Stimulated activated naive CD4-positive, alpha-beta T cell treated with Interleukin-2 at 50 U/mL for 16 hours (primary cell): ENCODE results near the gene RASSF5.

ENCODE experiments used
- DNase-seq: peaks from one replicate; lab custom pipeline; 2025; lab: John Stamatoyannopoulos, UW

Gene RASSF5

DNA sequence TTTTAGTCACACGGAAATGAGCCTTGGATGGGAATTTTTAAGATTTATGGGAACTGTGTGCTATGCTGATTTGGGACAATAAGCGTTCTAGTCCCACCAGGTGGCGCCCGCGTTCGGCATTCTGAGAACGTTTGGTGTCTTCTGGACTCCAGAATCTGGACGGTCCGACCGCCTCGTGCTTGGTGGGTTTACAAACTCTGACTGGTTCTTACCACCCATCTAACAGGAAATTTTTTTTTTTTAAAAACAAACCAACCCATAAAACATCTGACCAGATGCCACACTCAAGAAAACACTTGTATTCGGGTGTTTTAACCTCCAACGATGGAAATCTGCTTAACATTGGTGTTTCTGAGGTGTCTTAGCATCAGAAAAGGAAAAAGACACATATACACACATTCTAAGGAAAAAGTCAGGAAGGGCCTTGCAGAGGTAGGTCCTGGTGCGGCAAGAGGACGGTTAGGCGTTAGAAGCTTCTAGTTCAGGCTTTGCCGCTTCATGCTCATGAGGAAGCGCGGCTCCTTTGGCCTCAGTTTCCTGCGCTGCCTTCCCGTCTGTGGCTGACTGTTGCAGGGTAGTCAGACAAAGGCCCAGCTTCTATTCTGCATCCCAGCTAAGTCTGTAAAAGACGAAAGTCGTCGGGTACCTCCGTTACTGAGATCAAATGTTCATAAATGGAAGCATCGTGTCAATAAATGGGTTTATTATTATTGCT, 127.2 kb downstream of the RASSF5 start:
- DNase-seq: peak; percentile 74

DNA sequence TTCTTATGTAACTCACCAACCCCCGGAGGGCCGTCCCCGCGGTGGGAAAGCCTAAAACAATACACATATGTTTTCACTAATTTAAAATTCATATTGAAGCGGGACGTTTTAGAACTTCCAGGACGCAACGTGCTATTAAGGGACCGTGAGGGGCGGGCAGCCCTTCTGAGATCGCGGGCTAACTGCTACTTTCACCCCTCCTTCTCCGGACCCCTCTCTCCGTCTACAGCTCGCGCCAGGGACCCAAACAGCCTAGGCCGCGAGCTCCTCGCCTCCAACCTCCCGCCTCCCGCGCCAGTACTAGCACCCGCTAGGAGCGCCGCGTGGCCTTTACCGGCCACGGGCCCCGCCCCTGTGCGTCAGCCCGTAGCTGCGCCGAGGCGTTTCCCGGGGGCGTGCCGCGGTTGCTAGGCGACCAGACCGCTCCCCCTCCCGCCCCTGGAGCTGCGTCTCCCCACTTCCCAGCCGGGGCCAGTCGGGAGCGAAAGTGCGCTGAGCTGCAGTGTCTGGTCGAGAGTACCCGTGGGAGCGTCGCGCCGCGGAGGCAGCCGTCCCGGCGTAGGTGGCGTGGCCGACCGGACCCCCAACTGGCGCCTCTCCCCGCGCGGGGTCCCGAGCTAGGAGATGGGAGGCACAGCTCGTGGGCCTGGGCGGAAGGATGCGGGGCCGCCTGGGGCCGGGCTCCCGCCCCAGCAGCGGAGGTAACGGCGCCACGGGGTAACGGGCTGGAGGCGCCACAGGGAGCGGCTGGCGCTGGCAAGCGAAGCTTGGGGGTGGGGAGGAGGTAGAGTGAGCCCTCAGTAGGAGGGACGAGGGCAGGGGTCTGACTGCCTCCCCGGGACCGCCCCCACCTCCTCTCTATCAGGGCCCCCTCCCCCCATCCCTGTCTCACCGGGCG, 128.0 kb downstream of the RASSF5 start, which contains the start of gene DYRK3:
Gene DYRK3, plus strand, starts transcription at position 457 of the 898 bp plus-strand sequence. Its CDS starts 168 bp downstream, at position 625.
- peak; percentile 89 for DNase-seq

DNA sequence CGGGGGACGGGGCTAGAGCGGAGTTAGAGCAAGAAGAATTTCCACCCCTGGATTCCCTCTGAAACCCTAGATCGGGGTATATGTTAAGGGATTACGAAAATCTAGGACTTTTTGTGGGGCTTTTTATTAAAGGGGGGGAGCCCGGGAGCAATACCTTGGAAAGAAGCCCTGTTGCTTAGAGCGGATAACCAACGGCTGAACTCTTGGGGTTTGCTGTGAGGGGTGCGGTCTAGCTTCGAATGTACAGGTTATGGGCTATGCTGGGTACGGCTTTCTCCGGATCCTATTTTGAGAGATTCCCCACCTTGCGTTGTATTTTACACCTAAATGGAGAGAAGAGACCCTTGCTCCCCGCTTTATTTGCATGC, 128.6 kb downstream of the RASSF5 start:
- DNase-seq: no peak

DNA sequence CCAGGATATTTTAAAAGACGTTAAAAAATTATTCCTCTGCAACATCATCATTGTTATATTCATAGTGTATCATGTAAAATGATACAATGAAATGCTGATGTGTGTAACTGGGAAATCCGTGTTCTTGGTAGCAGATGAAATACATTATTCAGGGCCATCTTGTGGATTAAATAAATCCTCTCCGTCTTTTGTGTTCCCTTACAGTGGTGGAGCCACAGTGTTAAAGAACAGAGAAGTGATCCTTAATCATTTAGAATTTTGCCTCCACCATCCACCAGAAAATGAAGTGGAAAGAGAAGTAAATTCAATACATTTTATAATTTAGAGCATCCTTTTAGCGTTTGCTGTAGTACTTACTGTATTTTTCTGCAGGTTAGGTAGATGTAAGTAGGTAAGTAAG, 129.3 kb downstream of the RASSF5 start:
- DNase-seq: no peak

DNA sequence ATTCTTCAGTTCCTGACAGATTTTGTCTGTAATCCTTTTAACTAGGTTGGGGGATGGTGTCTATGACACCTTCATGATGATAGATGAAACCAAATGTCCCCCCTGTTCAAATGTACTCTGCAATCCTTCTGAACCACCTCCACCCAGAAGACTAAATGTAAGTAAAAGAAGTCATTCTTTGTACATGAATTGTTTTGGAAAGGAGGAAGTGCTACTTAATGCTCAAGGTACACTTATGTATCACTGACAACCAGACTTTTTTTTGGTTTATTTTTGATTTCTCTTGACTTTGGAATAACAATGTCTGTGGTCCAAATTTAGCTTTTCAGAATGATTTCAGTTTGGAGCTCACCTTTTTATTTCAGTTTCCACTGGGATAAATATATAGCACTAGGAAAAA, 130.3 kb downstream of the RASSF5 start:
- no peak for DNase-seq
